Activated T-helper 2 cell treated with anti-CD3 and anti-CD28 coated beads, Interferon-gamma antibody, Interleukin-2, Interleukin-4, amounts not matched to agents 10 μg/mL and 5 μg/mL and 100 μg/mL, durations not matched to agents 14 hours and 24 hours and 36 hours (primary cell): ENCODE data around the gene ITLN2. TPM values are rescaled to one million over a fixed set of nuclear protein-coding genes. Genes with fewer than 3 reads are reported as not detected.
"Not testable (repeated sequence)": the region's sequence is repeated elsewhere in the genome, so short reads cannot be mapped to it uniquely, and the experiment has no call there.

Experiments
- DNase-seq: peaks from one replicate; pipeline ENCODE4 v3.0.0; 2021; ENCODE audit warnings: low spot score
- H3K27ac Mint-ChIP-seq: one replicate; pipeline ENCODE4 v1.8.0; 2021; ENCODE audit warnings: mixed read lengths
- H3K27me3 Mint-ChIP-seq: one replicate; pipeline ENCODE4 v1.8.0; 2021; ENCODE audit warnings: low read depth, mixed read lengths
- H3K36me3 Mint-ChIP-seq: one replicate; pipeline ENCODE4 v1.8.0; 2021; ENCODE audit warnings: low read depth, mixed read lengths
- H3K4me1 Mint-ChIP-seq: one replicate; pipeline ENCODE4 v1.8.0; 2021; ENCODE audit warnings: low read depth, mixed read lengths
- H3K4me3 Mint-ChIP-seq: one replicate; pipeline ENCODE4 v1.8.0; 2021; ENCODE audit warnings: low read depth, mild to moderate bottlenecking, moderate library complexity, mixed read lengths
- H3K9me3 Mint-ChIP-seq: one replicate; pipeline ENCODE4 v1.8.0; 2021; ENCODE audit warnings: mixed read lengths
- intact Hi-C: fragments of 100-400 bp; cut with micrococcal nuclease; formaldehyde crosslinking; loops from one replicate; pipeline ENCODE4 v1.15.1; 2023
- total RNA-seq: library from RNA; stranded (reverse); gene quantifications from 2 replicates; pipeline ENCODE4 v1.2.3, GENCODE V29; 2022

Gene ITLN2
- total RNA-seq, 1 donor from 2014 or later = not detected

- H3K4me3 Mint-ChIP-seq, H3K4me1 Mint-ChIP-seq, H3K27ac Mint-ChIP-seq, DNase-seq, intact Hi-C loops, H3K36me3 Mint-ChIP-seq, H3K9me3 Mint-ChIP-seq: not testable (repeated sequence)
- peaks cover 18% of the 10 kb centered on the region for H3K27me3 Mint-ChIP-seq
Observed at GRCh38 chr1:160913229-160913628, 41.4 kb downstream of the ITLN2 start.

- Mint-ChIP-seq H3K4me1 (no peaks in the 10 kb centered on the region), H3K36me3 (no peaks in the 10 kb centered on the region), H3K27me3 (peaks cover 18% of the 10 kb centered on the region), H3K27ac (no peak overlapping the region), H3K4me3 (no peak overlapping the region), H3K9me3 (no peaks in the 10 kb centered on the region)
- DNase-seq = no peak
- intact Hi-C loops = no loop called here
Observed at GRCh38 chr1:160911925-160912324, 42.7 kb downstream of the ITLN2 start.

- no peaks in the 10 kb centered on the region for H3K4me1 Mint-ChIP-seq
- no peak overlapping the region for H3K27ac Mint-ChIP-seq
- H3K27me3 Mint-ChIP-seq = peaks cover 15% of the 10 kb centered on the region
- H3K36me3 Mint-ChIP-seq = no peaks in the 10 kb centered on the region
- intact Hi-C loops = no loop called here
- H3K4me3 Mint-ChIP-seq = no peak overlapping the region
- no peaks in the 10 kb centered on the region for H3K9me3 Mint-ChIP-seq
- DNase-seq = no peak
Observed at GRCh38 chr1:160911441-160911840, 43.2 kb downstream of the ITLN2 start.

GRCh38 chr1:160910170-160910750 is 44.3 kb downstream of the ITLN2 start:
- H3K9me3 Mint-ChIP-seq = no peaks in the 10 kb centered on the region
- no peak for DNase-seq
- no peaks in the 10 kb centered on the region for H3K36me3 Mint-ChIP-seq
- peaks cover 18% of the 10 kb centered on the region for H3K27me3 Mint-ChIP-seq
- no peaks in the 10 kb centered on the region for H3K4me1 Mint-ChIP-seq
- intact Hi-C loops = no loop called here
- H3K27ac Mint-ChIP-seq = no peak overlapping the region
- H3K4me3 Mint-ChIP-seq = no peak overlapping the region

GRCh38 chr1:160907976-160908375 is 46.6 kb downstream of the ITLN2 start:
- intact Hi-C loops = no loop called here
- Mint-ChIP-seq H3K36me3 (no peaks in the 10 kb centered on the region), H3K27ac (no peak overlapping the region), H3K27me3 (peaks cover 20% of the 10 kb centered on the region), H3K4me3 (no peak overlapping the region), H3K4me1 (no peaks in the 10 kb centered on the region), H3K9me3 (no peaks in the 10 kb centered on the region)
- DNase-seq = no peak

- intact Hi-C loops = no loop called here
- H3K27me3 Mint-ChIP-seq = peaks cover 27% of the 10 kb centered on the region
Observed at GRCh38 chr1:160905617-160905989, 49.0 kb downstream of the ITLN2 start.

GRCh38 chr1:160904783-160905616 is 49.6 kb downstream of the ITLN2 start:
- no peaks in the 10 kb centered on the region for H3K4me1 Mint-ChIP-seq
- H3K4me3 Mint-ChIP-seq = no peak overlapping the region
- intact Hi-C loops = no loop called here
- no peak for DNase-seq
- H3K27ac Mint-ChIP-seq = no peak overlapping the region
- H3K36me3 Mint-ChIP-seq = no peaks in the 10 kb centered on the region
- peaks cover 5% of the 10 kb centered on the region for H3K9me3 Mint-ChIP-seq
- H3K27me3 Mint-ChIP-seq = peaks cover 28% of the 10 kb centered on the region

More at GRCh38 chr1:160905617-160905989, 49.0 kb downstream of the ITLN2 start:
- H3K27ac Mint-ChIP-seq = no peak overlapping the region
- no peaks in the 10 kb centered on the region for H3K36me3 Mint-ChIP-seq
- no peak overlapping the region for H3K4me3 Mint-ChIP-seq
- peaks cover 2% of the 10 kb centered on the region for H3K9me3 Mint-ChIP-seq
- DNase-seq = no peak
- no peaks in the 10 kb centered on the region for H3K4me1 Mint-ChIP-seq

GRCh38 chr1:160902251-160902650 is 52.4 kb downstream of the ITLN2 start:
- H3K36me3 Mint-ChIP-seq, H3K4me3 Mint-ChIP-seq, intact Hi-C loops, H3K27ac Mint-ChIP-seq, H3K9me3 Mint-ChIP-seq, H3K4me1 Mint-ChIP-seq, DNase-seq: not testable (repeated sequence)
- peaks cover 27% of the 10 kb centered on the region for H3K27me3 Mint-ChIP-seq

- Mint-ChIP-seq H3K27ac (no peak overlapping the region), H3K36me3 (no peaks in the 10 kb centered on the region), H3K4me3 (no peak overlapping the region), H3K9me3 (peaks cover 5% of the 10 kb centered on the region), H3K27me3 (peaks cover 30% of the 10 kb centered on the region), H3K4me1 (no peaks in the 10 kb centered on the region)
- intact Hi-C loops = no loop called here
- no peak for DNase-seq
Observed at GRCh38 chr1:160901768-160902167, 52.8 kb downstream of the ITLN2 start.

GRCh38 chr1:160900683-160901082 is 53.9 kb downstream of the ITLN2 start:
- peaks cover 34% of the 10 kb centered on the region for H3K27me3 Mint-ChIP-seq
- DNase-seq, H3K9me3 Mint-ChIP-seq, H3K4me3 Mint-ChIP-seq, H3K4me1 Mint-ChIP-seq, H3K27ac Mint-ChIP-seq, intact Hi-C loops, H3K36me3 Mint-ChIP-seq: not testable (repeated sequence)

Other genes with a start within 250 kb of the ITLN2 start
- 101 and 103 TPM in 2 replicates for gene CD48, start 243.0 kb downstream of the ITLN2 start, total RNA-seq
- 4.1 and 5.5 TPM in 2 replicates for gene SLAMF7, start 215.6 kb downstream of the ITLN2 start, total RNA-seq
- 0.28 and 0.34 TPM in 2 replicates for gene LY9, start 158.6 kb downstream of the ITLN2 start, total RNA-seq
- 0.21 and 0.32 TPM in 2 replicates for gene CD244, start 91.9 kb downstream of the ITLN2 start, total RNA-seq
- gene ITLN1, start 69.6 kb downstream of the ITLN2 start, total RNA-seq = not detected in 2 replicates
- gene F11R, start 66.3 kb upstream of the ITLN2 start, total RNA-seq = 15.4 and 15.5 TPM in 2 replicates
- 49.0 and 49.1 TPM in 2 replicates for gene TSTD1, start 84.2 kb upstream of the ITLN2 start, total RNA-seq
- gene USF1, start 91.2 kb upstream of the ITLN2 start, total RNA-seq = 49.1 and 53.2 TPM in 2 replicates
- gene ARHGAP30, start 115.1 kb upstream of the ITLN2 start, total RNA-seq = 161 and 170 TPM in 2 replicates
- 0.05 TPM in 1 of 2 replicates, not detected in the other for gene NECTIN4, start 134.7 kb upstream of the ITLN2 start, total RNA-seq
- gene KLHDC9, start 143.6 kb upstream of the ITLN2 start, total RNA-seq = not detected in 2 replicates
- 138 and 139 TPM in 2 replicates for gene PFDN2, start 163.2 kb upstream of the ITLN2 start, total RNA-seq
- gene NIT1, start 163.3 kb upstream of the ITLN2 start, total RNA-seq = 47.5 and 48.5 TPM in 2 replicates
- 37.5 and 40.3 TPM in 2 replicates for gene DEDD, start 177.9 kb upstream of the ITLN2 start, total RNA-seq
- gene UFC1, start 199.2 kb upstream of the ITLN2 start, total RNA-seq = 91.5 and 91.8 TPM in 2 replicates
- gene USP21, start 204.7 kb upstream of the ITLN2 start, total RNA-seq = 31.9 and 33.0 TPM in 2 replicates
- 35.6 and 36.5 TPM in 2 replicates for gene PPOX, start 211.6 kb upstream of the ITLN2 start, total RNA-seq
- 57.5 and 57.6 TPM in 2 replicates for gene B4GALT3, start 222.7 kb upstream of the ITLN2 start, total RNA-seq
- gene ADAMTS4, start 244.2 kb upstream of the ITLN2 start, total RNA-seq = 0.05 and 0.09 TPM in 2 replicates
- 79.0 and 91.5 TPM in 2 replicates for gene NDUFS2, start 247.6 kb upstream of the ITLN2 start, total RNA-seq